AG08396 (cell line): ENCODE results near the gene SEMA5A.

Experiments
- DNase-seq: peaks from one replicate; pipeline ENCODE4 v3.0.0; 2012; ENCODE audit warnings: low spot score, mixed read lengths

The SEMA5A gene

GRCh38 chr5:9395706-9396105, 150.2 kb downstream of the SEMA5A start:
- no peak for DNase-seq

GRCh38 chr5:9394221-9394620, 151.7 kb downstream of the SEMA5A start:
- DNase-seq = no peak

- DNase-seq = no peak
Measured at GRCh38 chr5:9392625-9393024, 153.2 kb downstream of the SEMA5A start.

- no peak for DNase-seq
Measured at GRCh38 chr5:9391080-9391479, 154.8 kb downstream of the SEMA5A start.

GRCh38 chr5:9390113-9390512, 155.8 kb downstream of the SEMA5A start:
- DNase-seq = no peak

GRCh38 chr5:9388941-9389674, 156.8 kb downstream of the SEMA5A start:
- no peak for DNase-seq

GRCh38 chr5:9387879-9388278, 158.0 kb downstream of the SEMA5A start:
- DNase-seq = no peak

- no peak for DNase-seq
Measured at GRCh38 chr5:9386945-9387344, 158.9 kb downstream of the SEMA5A start.

GRCh38 chr5:9382522-9382921, 163.4 kb downstream of the SEMA5A start:
- no peak for DNase-seq

- no peak for DNase-seq
Measured at GRCh38 chr5:9381464-9381863, 164.4 kb downstream of the SEMA5A start.

GRCh38 chr5:9380109-9380508, 165.8 kb downstream of the SEMA5A start:
- no peak for DNase-seq

- DNase-seq = no peak
Measured at GRCh38 chr5:9376363-9377117, 169.3 kb downstream of the SEMA5A start.

- DNase-seq = no peak
Measured at GRCh38 chr5:9375756-9376155, 170.1 kb downstream of the SEMA5A start.

GRCh38 chr5:9374025-9374424, 171.8 kb downstream of the SEMA5A start:
- no peak for DNase-seq

- no peak for DNase-seq
Measured at GRCh38 chr5:9373571-9373970, 172.3 kb downstream of the SEMA5A start.

- DNase-seq = peak; percentile 22
Measured at GRCh38 chr5:9370256-9370655, 175.6 kb downstream of the SEMA5A start.

GRCh38 chr5:9365512-9365911, 180.4 kb downstream of the SEMA5A start:
- no peak for DNase-seq

- DNase-seq = no peak
Measured at GRCh38 chr5:9363449-9363848, 182.4 kb downstream of the SEMA5A start.

GRCh38 chr5:9363026-9363425, 182.8 kb downstream of the SEMA5A start:
- no peak for DNase-seq

GRCh38 chr5:9362600-9362999, 183.3 kb downstream of the SEMA5A start:
- DNase-seq = no peak

GRCh38 chr5:9361835-9362234, 184.0 kb downstream of the SEMA5A start:
- peak; percentile 27 for DNase-seq

GRCh38 chr5:9358961-9359685, 186.8 kb downstream of the SEMA5A start:
- DNase-seq = peak; percentile 31

- no peak for DNase-seq
Measured at GRCh38 chr5:9356351-9356825, 189.5 kb downstream of the SEMA5A start.
